DOHH2 (cell line): ENCODE measurements around the gene RIOX2.

ENCODE experiments used
- H3F3A ChIP-seq: fragments of 200-600 bp; sonication (generic), shearing (Covaris generic); 2 replicates; pipeline ENCODE4 v1.6.0; 2016; ENCODE audit warnings: antibody characterized with exemption, mild to moderate bottlenecking; ENCODE audit not compliant: control insufficient read depth, insufficient read depth
- H3K27ac ChIP-seq: fragments of 200-600 bp; sonication (generic); 2 replicates; pipeline ENCODE4 v1.5.1; 2014; ENCODE audit warnings: low read depth, mild to moderate bottlenecking, low read length, moderate library complexity
- H3K27me3 ChIP-seq: fragments of 200-600 bp; sonication (generic); 2 replicates; pipeline ENCODE4 v1.6.1; 2014; ENCODE audit warnings: mild to moderate bottlenecking, low read length, mixed read lengths; ENCODE audit not compliant: control insufficient read depth
- H3K36me3 ChIP-seq: fragments of 200-600 bp; sonication (generic); 2 replicates; pipeline ENCODE4 v1.6.1; 2014; ENCODE audit warnings: mild to moderate bottlenecking, low read length, moderate library complexity, mixed read lengths; ENCODE audit not compliant: control insufficient read depth
- H3K4me1 ChIP-seq: fragments of 200-600 bp; sonication (generic); 2 replicates; pipeline ENCODE4 v1.6.1; 2014; ENCODE audit warnings: mild to moderate bottlenecking, low read length, mixed read lengths; ENCODE audit not compliant: control insufficient read depth
- H3K4me2 ChIP-seq: fragments of 200-600 bp; sonication (generic); 2 replicates; pipeline ENCODE4 v1.6.0; 2014; ENCODE audit warnings: mild to moderate bottlenecking, low read length, moderate library complexity
- H3K4me3 ChIP-seq: fragments of 200-600 bp; sonication (generic); 2 replicates; pipeline ENCODE4 v1.5.1; 2014; ENCODE audit warnings: mild to moderate bottlenecking, low read length, mixed read lengths
- H3K79me2 ChIP-seq: fragments of 200-600 bp; sonication (generic); 2 replicates; pipeline ENCODE4 v1.6.1; 2014; ENCODE audit warnings: mild to moderate bottlenecking, low read length, mixed read lengths; ENCODE audit not compliant: control insufficient read depth
- H3K9me2 ChIP-seq: fragments of 200-600 bp; sonication (generic); replicated peaks from 2 replicates; pipeline ENCODE4 v1.6.1; 2014; ENCODE audit warnings: mild to moderate bottlenecking, low read length, mixed read lengths; ENCODE audit not compliant: control insufficient read depth
- H3K9me3 ChIP-seq: fragments of 200-600 bp; sonication (generic); 2 replicates; pipeline ENCODE4 v1.6.1; 2014; ENCODE audit warnings: antibody characterized with exemption, low read length, mixed read lengths; ENCODE audit not compliant: control insufficient read depth, insufficient read depth
- H4K20me1 ChIP-seq: fragments of 200-600 bp; sonication (generic); 2 replicates; pipeline ENCODE4 v1.6.0; 2014; ENCODE audit warnings: low read depth, mild to moderate bottlenecking, antibody characterized with exemption, low read length, moderate library complexity; ENCODE audit not compliant: control insufficient read depth, insufficient read depth
- CTCF ChIP-seq: fragments of 200-600 bp; sonication (generic); IDR thresholded peaks from one replicate; pipeline ENCODE4 v1.5.1; 2014; ENCODE audit warnings: antibody characterized with exemption, mild to moderate bottlenecking, low read depth, low read length; ENCODE audit not compliant: poor library complexity, severe bottlenecking
- EZH2phosphoT487 ChIP-seq: fragments of 200-600 bp; sonication (generic); IDR thresholded peaks from 2 replicates; pipeline ENCODE4 v1.6.1; 2017; ENCODE audit warnings: borderline replicate concordance, mild to moderate bottlenecking, antibody characterized with exemption, low read length, moderate library complexity, mixed read lengths

Gene RIOX2

GRCh38 chr3:97991293-97991682 is 19.1 kb upstream of the RIOX2 start:
- no peaks in the 10 kb centered on the region for H3K4me1 ChIP-seq
- no peaks in the 10 kb centered on the region for H4K20me1 ChIP-seq
- H3K4me3 ChIP-seq, result no peak overlapping the region
- H3F3A ChIP-seq, result no peaks in the 10 kb centered on the region
- H3K9me3 ChIP-seq, result peaks cover 3% of the 10 kb centered on the region; the same call in 1 of the 2 replicates
- H3K27me3 ChIP-seq, result 0 out of 2 replicates have a peak, but pooled peaks cover 2% of the 10 kb centered on the region
- TF ChIP-seq CTCF (no peak), EZH2phosphoT487 (no peak)
- H3K27ac ChIP-seq, result no peak overlapping the region
- H3K79me2 ChIP-seq, result no peaks in the 10 kb centered on the region
- no peaks in the 10 kb centered on the region for H3K36me3 ChIP-seq
- no peak overlapping the region for H3K4me2 ChIP-seq
- H3K9me2 ChIP-seq, result no peaks in the 10 kb centered on the region

- TF ChIP-seq EZH2phosphoT487, result no peak
- no peak overlapping the region for H3K4me2 ChIP-seq
- no peaks in the 10 kb centered on the region for H3K36me3 ChIP-seq
- H3K9me2 ChIP-seq, result no peaks in the 10 kb centered on the region
- 0 out of 2 replicates have a peak, but pooled peaks cover 2% of the 10 kb centered on the region for H3K27me3 ChIP-seq
- no peaks in the 10 kb centered on the region for H3F3A ChIP-seq
- H4K20me1 ChIP-seq, result no peaks in the 10 kb centered on the region
- no peak overlapping the region for H3K4me3 ChIP-seq
- no peaks in the 10 kb centered on the region for H3K79me2 ChIP-seq
- peaks cover 3% of the 10 kb centered on the region; the same call in 1 of the 2 replicates for H3K9me3 ChIP-seq
- no peak overlapping the region for H3K27ac ChIP-seq
- no peaks in the 10 kb centered on the region for H3K4me1 ChIP-seq
Measured at GRCh38 chr3:97990624-97991292, 18.5 kb upstream of the RIOX2 start.

- no peak overlapping the region for H3K4me2 ChIP-seq
- no peaks in the 10 kb centered on the region for H3K79me2 ChIP-seq
- H3K9me3 ChIP-seq, result peaks cover 3% of the 10 kb centered on the region; the same call in 1 of the 2 replicates
- H4K20me1 ChIP-seq, result no peaks in the 10 kb centered on the region
- H3K4me1 ChIP-seq, result no peaks in the 10 kb centered on the region
- H3K9me2 ChIP-seq, result no peaks in the 10 kb centered on the region
- TF ChIP-seq EZH2phosphoT487 (no peak), CTCF (no peak)
- no peaks in the 10 kb centered on the region for H3K36me3 ChIP-seq
- H3K27ac ChIP-seq, result no peak overlapping the region
- H3K27me3 ChIP-seq, result peaks cover 3% of the 10 kb centered on the region; the same call in 1 of the 2 replicates
- no peaks in the 10 kb centered on the region for H3F3A ChIP-seq
- no peak overlapping the region for H3K4me3 ChIP-seq
Measured at GRCh38 chr3:97988784-97989568, 16.7 kb upstream of the RIOX2 start.

GRCh38 chr3:97987306-97987705 is 15.1 kb upstream of the RIOX2 start:
- no peaks in the 10 kb centered on the region for H3K36me3 ChIP-seq
- no peak overlapping the region for H3K4me2 ChIP-seq
- H3K9me2 ChIP-seq, result no peaks in the 10 kb centered on the region
- H3F3A ChIP-seq, result no peaks in the 10 kb centered on the region
- no peaks in the 10 kb centered on the region for H3K4me1 ChIP-seq
- no peaks in the 10 kb centered on the region for H4K20me1 ChIP-seq
- peaks cover 4% of the 10 kb centered on the region; the same call in 1 of the 2 replicates for H3K27me3 ChIP-seq
- TF ChIP-seq CTCF (no peak), EZH2phosphoT487 (no peak)
- H3K79me2 ChIP-seq, result no peaks in the 10 kb centered on the region
- H3K4me3 ChIP-seq, result no peak overlapping the region
- H3K27ac ChIP-seq, result no peak overlapping the region
- H3K9me3 ChIP-seq, result peaks cover 3% of the 10 kb centered on the region; the same call in 1 of the 2 replicates
